NCI-H2196 treated with DMSO at 0.1 percent for 48 hours (cell line): ENCODE data around the gene F9.
"Not testable (repeated sequence)": the region's sequence is repeated elsewhere in the genome, so short reads cannot be mapped to it uniquely, and the experiment has no call there.

Experiments
- DNase-seq: peaks from one replicate; lab custom pipeline; 2025; ENCODE audit not compliant: unreplicated experiment; lab: John Stamatoyannopoulos, UW

The F9 gene

DNA sequence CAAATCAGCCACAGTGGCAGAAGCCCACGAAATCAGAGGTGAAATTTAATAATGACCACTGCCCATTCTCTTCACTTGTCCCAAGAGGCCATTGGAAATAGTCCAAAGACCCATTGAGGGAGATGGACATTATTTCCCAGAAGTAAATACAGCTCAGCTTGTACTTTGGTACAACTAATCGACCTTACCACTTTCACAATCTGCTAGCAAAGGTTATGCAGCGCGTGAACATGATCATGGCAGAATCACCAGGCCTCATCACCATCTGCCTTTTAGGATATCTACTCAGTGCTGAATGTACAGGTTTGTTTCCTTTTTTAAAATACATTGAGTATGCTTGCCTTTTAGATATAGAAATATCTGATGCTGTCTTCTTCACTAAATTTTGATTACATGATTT lies at the start of gene F9:
F9 (plus strand) TSS at position 190 of the 400 bp plus-strand sequence; CDS start at position 216, 26 bp downstream.
- DNase-seq, result no peak

DNA sequence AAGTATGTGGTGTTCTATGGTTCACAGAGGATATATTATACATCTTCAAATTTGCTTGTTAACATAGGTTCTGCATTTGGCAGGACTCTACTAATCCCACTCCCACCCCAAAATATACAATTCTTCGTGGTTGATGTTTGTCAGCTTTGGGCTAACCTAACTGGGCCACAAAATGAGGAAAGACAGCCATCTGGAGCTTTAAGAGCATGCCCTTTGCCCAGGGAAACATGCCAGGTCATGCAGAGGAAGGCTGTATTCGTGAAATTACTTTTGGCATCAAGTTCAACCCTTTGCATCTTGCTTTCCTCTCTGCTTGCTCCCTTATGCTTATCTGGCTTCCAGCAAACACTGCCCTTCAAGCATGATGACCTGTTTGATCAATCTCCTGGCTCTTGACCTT lies 46.8 kb upstream of the F9 start:
- DNase-seq, result no peak

- no peak for DNase-seq
Observed at GRCh38 chrX:139484591-139484990, 45.9 kb upstream of the F9 start.

DNA sequence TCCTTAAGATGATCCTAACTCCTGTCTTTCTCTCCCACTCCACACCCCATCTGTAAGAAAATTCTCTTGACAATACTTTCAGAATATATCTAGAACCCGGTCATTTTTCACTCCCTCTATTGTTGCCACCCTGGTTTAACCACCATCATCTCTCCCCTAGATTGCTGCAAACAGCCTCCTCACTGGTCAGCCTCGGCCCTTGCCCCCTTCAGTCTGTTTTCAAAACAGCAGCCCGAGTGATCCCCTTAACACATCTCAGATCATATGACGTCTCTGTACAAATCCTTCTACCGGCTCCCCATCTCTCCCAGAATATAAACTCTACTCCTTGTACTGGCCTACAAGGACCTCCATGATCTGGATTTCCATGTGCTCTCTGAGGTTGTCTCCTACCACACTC lies 35.2 kb upstream of the F9 start:
- DNase-seq, result no peak

DNA sequence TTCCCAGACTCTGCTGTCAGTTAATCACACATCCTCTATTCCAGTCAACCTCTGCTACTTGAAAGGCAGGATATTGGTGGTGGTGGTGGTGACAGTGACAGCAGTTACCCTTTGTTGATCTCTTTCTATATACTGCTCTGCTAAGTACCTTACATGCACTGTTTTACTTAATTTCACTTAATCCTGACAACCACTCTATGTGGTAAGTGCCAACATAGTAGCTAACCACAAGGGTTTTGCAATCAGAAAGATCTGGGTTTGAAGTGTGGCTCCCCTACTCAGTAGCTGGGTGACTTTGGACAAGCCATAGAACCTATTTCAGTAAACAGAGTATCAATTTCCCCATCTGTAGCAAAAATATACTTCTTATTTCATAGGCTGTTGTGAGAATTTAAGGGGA lies 24.2 kb upstream of the F9 start:
- no peak for DNase-seq

GRCh38 chrX:139508099-139508498 lies 22.4 kb upstream of the F9 start:
- DNase-seq, result no peak

DNA sequence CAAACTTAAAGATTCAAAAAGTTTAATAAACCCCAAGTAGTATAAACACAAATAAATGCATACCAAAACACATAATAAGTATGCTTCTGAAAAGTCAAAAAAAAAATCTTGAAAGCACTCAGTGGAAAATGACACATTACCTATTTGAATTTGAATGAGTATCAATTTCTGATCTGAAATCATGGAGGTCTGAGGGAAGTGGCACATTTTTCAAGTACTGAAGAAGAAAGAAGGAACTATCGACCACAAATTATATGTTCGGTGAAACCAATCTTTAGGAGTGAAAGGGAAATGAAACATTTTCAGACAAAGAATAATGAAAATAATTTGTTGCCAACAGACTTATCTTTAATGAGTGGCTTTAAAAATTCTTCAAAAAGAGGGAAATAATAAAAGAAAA lies 12.1 kb upstream of the F9 start:
- DNase-seq, result no peak

GRCh38 chrX:139528829-139529228 lies 1.7 kb upstream of the F9 start:
- DNase-seq, result not testable (repeated sequence)

- DNase-seq, result no peak
Observed at GRCh38 chrX:139532834-139533233, 2.3 kb downstream of the F9 start.

GRCh38 chrX:139533444-139533843 lies 2.9 kb downstream of the F9 start:
- no peak for DNase-seq

DNA sequence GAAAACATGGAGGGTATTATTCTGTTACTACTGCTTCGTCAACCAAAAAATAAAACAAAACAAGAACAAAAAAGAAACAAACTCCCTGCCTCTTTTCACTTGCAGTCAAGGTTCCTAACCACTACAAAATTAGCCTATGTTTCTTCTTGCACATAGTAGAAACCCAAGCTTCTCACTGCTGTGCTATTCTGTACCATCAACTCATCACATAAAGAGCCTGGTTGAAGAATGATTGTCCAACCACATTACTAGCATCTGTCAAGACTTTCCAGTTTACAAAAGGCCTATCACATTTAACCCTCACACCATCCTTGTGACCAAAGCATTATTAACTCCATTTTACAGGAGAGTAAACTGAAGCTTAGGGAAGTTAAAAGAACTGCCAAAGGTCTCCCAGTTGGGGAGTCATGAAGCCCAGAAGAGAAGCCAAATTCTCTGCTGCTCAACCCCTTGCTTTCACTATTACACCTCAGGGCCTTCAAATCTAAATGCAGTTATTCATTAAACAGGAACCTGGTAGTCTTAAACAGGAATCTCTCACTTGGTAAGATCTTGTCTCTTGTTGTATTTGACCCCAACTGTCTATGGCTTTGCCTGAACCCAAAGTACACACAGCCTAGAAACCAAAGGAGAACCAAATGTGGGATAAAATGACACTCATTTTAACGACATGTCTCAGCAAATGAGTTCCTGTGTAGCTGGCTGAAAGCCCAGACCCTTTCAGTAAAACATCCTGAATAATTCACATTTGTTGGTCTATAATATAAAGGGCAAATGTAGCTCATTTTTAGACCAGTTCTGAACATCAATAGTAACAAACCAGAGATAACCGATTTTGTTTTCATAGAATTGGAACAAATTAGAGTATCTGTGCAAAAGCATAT lies 8.6 kb downstream of the F9 start:
- DNase-seq, result no peak

- DNase-seq, result no peak
Observed at GRCh38 chrX:139542652-139543051, 12.1 kb downstream of the F9 start.

- DNase-seq, result no peak
Observed at GRCh38 chrX:139543920-139544319, 13.4 kb downstream of the F9 start.

GRCh38 chrX:139544591-139544990 lies 14.1 kb downstream of the F9 start:
- DNase-seq, result no peak

GRCh38 chrX:139554376-139554775 lies 23.8 kb downstream of the F9 start:
- DNase-seq, result no peak

DNA sequence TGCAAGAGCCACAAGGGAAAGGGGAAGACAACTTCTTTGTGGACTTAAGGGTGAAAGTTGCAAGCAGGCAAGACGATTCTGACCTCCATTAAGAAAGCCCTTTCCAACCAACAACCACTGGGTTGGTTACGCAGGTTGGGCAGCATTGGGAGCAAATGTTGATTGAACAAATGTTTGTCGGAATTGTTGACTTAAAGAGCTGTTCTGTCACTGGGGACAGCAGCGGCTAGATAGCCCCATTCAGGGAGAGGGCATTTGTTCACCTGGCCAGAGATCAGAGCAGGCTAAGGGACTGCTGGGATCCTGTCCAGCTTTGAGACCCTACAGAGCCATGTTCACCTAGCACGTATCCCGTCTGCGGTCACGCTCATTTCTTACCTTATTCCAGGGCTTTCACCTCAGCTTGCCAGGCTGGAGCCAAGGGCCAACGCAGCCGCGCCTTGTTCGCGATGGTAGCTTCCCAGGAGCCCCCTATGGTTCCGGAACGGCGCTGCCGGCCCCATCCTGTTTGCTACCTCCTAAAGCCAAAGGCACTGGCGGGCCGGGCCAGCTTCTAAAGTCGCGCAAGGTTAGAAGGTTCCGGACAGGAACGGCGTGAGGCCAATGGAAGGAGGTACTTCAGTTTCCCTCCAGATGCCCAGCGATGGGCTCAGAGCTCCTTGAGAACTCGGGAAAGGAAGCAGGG lies 24.6 kb downstream of the F9 start:
- DNase-seq, result no peak

DNA sequence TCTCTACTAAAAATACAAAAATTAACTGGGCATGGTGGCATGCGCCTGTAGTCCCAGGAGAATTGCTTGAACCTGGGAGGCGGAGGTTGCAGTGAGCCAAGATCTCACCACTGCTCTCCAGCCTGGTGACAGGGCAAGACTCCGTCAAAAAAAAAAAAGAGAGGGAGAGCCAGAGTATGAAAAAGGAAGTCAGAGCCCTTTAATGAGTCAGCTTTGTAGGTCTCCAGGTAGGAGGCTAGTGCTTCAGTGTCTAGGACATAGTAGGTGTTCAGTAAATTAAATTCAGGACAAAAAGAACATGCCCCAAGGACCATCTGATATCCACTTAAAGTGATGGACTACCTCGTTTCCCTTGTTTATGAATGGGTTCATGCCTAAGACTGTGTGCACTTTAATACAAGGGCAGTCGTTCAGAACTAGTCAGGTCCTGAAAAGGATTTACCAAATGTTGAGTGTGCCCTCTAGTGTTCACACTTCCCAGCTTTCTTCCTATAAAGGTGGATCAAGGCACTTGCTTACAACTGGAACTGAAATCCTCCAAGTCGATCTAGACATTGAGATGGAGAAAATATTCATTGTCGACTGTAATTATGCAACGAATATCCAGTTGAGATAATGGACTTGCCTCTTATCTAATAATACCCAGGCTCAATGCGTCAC lies 29.0 kb downstream of the F9 start:
- DNase-seq, result no peak

DNA sequence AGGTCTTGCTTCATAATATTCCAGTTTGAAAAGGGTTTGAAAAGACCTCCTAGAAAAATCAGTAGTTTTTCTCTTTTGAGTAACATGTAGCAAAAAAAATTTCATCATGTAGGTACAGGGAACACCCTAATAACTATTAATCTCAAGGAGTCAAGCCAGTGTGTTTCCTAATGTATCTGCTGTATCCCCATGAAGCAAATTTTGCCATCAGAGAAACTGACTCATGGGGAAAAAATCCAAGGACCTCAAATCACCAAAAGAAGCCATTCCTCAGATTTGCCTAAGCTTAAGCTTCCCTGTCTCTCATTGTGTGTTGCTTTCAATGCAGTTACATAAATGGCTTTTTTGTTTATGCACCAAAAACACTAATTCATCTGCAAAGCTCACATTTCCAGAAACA lies 29.7 kb downstream of the F9 start:
- no peak for DNase-seq

- no peak for DNase-seq
Observed at GRCh38 chrX:139563251-139563650, 32.7 kb downstream of the F9 start.

DNA sequence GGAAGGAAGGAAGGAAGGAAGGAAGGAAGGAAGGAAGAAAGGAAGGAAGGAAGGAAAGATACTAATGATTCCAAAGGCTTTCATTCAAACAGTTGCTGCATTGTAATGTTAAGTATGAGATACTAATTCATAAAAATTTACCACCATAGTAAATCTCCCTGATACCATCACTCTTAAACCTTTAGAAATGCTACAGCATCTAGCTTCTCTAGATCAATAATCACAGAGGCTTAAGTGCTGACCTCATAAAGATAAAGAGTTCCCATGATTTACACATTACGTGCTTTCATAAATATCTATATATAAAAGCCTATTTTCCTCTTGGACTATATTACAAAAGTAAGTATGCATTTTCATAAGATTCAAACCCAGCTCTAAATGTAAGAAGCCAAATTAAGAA lies 36.4 kb downstream of the F9 start:
- no peak for DNase-seq

- DNase-seq, result no peak
Observed at GRCh38 chrX:139581068-139581467, 50.5 kb downstream of the F9 start.

- no peak for DNase-seq
Observed at GRCh38 chrX:139585613-139586012, 55.1 kb downstream of the F9 start.
